Measurements from ENCODE around the gene TANK. TPM values are rescaled to one million over a fixed set of nuclear protein-coding genes. Genes with fewer than 3 reads are reported as not detected.

The TANK gene
- total RNA-seq, 1 experiment from 2014 or later, result 24.5 TPM

DNA sequence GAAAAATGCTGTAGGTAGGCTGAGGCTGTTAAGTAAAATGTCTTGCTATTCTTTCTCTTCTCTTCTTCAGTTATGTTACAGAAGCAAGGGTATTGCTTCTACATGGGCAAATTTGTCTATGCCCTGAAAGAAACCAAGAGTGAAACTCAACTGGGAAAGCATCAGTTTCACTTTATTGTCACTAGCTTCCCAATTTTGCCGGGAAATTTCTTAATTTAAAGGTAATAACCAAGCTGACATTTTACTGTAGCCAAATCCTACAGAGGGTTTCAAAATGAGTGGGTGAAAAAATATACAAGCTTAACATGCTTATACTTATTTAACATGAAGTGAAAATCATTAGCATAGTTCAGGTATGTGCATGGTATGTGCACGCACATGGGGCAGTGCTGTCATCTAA, 3.2 kb downstream of the TANK start:
- TF ChIP-seq FOXK1 (CRISPR knock-in tag; IDR thresholded peaks at IDR 0.05), result no peak
- TF ChIP-seq, protein P1, sequence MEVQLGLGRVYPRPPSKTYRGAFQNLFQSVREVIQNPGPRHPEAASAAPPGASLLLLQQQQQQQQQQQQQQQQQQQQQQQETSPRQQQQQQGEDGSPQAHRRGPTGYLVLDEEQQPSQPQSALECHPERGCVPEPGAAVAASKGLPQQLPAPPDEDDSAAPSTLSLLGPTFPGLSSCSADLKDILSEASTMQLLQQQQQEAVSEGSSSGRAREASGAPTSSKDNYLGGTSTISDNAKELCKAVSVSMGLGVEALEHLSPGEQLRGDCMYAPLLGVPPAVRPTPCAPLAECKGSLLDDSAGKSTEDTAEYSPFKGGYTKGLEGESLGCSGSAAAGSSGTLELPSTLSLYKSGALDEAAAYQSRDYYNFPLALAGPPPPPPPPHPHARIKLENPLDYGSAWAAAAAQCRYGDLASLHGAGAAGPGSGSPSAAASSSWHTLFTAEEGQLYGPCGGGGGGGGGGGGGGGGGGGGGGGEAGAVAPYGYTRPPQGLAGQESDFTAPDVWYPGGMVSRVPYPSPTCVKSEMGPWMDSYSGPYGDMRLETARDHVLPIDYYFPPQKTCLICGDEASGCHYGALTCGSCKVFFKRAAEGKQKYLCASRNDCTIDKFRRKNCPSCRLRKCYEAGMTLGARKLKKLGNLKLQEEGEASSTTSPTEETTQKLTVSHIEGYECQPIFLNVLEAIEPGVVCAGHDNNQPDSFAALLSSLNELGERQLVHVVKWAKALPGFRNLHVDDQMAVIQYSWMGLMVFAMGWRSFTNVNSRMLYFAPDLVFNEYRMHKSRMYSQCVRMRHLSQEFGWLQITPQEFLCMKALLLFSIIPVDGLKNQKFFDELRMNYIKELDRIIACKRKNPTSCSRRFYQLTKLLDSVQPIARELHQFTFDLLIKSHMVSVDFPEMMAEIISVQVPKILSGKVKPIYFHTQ (CRISPR knock-in tag; IDR thresholded peaks at IDR 0.05), result no peak
- no peak for TF ChIP-seq FOXJ3 (CRISPR knock-in tag; IDR thresholded peaks at IDR 0.05; ENCODE audit: borderline replicate concordance)
- no peak for TF ChIP-seq JAZF1 (CRISPR knock-in tag; IDR thresholded peaks at IDR 0.05)
- TF ChIP-seq, protein P2, sequence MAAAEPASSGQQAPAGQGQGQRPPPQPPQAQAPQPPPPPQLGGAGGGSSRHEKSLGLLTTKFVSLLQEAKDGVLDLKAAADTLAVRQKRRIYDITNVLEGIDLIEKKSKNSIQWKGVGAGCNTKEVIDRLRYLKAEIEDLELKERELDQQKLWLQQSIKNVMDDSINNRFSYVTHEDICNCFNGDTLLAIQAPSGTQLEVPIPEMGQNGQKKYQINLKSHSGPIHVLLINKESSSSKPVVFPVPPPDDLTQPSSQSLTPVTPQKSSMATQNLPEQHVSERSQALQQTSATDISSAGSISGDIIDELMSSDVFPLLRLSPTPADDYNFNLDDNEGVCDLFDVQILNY (CRISPR knock-in tag; IDR thresholded peaks at IDR 0.05), result no peak
- TF ChIP-seq, protein P3, sequence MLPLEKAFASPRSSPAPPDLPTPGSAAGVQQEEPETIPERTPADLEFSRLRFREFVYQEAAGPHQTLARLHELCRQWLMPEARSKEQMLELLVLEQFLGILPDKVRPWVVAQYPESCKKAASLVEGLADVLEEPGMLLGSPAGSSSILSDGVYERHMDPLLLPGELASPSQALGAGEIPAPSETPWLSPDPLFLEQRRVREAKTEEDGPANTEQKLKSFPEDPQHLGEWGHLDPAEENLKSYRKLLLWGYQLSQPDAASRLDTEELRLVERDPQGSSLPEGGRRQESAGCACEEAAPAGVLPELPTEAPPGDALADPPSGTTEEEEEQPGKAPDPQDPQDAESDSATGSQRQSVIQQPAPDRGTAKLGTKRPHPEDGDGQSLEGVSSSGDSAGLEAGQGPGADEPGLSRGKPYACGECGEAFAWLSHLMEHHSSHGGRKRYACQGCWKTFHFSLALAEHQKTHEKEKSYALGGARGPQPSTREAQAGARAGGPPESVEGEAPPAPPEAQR (CRISPR knock-in tag; IDR thresholded peaks at IDR 0.05), result no peak
- TF ChIP-seq GRHL2 (CRISPR knock-in tag; IDR thresholded peaks at IDR 0.05; ENCODE audit: insufficient replicate concordance, severe bottlenecking), result no peak
- no peak for TF ChIP-seq CREM (CRISPR knock-in tag; IDR thresholded peaks at IDR 0.05)
- TF ChIP-seq GABPB1 (CRISPR knock-in tag; IDR thresholded peaks at IDR 0.05), result no peak
- TF ChIP-seq RELA (CRISPR knock-in tag; IDR thresholded peaks at IDR 0.05; ENCODE audit: borderline replicate concordance), result no peak
- TF ChIP-seq TP53 (CRISPR knock-in tag; IDR thresholded peaks at IDR 0.05), result no peak
- TF ChIP-seq, protein P4, sequence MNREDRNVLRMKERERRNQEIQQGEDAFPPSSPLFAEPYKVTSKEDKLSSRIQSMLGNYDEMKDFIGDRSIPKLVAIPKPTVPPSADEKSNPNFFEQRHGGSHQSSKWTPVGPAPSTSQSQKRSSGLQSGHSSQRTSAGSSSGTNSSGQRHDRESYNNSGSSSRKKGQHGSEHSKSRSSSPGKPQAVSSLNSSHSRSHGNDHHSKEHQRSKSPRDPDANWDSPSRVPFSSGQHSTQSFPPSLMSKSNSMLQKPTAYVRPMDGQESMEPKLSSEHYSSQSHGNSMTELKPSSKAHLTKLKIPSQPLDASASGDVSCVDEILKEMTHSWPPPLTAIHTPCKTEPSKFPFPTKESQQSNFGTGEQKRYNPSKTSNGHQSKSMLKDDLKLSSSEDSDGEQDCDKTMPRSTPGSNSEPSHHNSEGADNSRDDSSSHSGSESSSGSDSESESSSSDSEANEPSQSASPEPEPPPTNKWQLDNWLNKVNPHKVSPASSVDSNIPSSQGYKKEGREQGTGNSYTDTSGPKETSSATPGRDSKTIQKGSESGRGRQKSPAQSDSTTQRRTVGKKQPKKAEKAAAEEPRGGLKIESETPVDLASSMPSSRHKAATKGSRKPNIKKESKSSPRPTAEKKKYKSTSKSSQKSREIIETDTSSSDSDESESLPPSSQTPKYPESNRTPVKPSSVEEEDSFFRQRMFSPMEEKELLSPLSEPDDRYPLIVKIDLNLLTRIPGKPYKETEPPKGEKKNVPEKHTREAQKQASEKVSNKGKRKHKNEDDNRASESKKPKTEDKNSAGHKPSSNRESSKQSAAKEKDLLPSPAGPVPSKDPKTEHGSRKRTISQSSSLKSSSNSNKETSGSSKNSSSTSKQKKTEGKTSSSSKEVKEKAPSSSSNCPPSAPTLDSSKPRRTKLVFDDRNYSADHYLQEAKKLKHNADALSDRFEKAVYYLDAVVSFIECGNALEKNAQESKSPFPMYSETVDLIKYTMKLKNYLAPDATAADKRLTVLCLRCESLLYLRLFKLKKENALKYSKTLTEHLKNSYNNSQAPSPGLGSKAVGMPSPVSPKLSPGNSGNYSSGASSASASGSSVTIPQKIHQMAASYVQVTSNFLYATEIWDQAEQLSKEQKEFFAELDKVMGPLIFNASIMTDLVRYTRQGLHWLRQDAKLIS (CRISPR knock-in tag; IDR thresholded peaks at IDR 0.05; ENCODE audit: borderline replicate concordance), result no peak
- CTCF ChIA-PET, result no interaction called here
- H3K4me3 Mint-ChIP-seq, result no peak overlapping the region

DNA sequence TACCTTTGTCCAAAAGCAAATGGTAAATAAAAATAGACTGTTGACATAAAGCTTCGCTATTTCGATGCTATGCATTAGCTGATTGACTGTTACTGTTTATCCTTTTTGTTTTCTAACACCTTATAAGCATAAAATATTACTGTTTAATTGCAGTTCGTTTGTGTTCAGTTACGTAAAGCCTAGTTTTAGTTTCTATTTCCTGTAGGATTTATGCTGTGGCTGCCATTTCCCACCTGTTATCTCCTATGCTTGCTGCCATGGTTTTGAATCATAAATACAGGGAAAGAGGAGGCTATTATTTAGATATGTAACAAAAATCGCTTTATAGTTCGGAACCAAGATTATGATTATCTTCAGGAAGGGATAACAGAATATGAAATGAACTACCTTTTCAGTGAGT, 3.9 kb downstream of the TANK start:
- ChIA-PET CTCF (no interaction called here), POLR2A (no interaction called here)
- H3K27ac Mint-ChIP-seq, result no peak overlapping the region
- peaks cover 21% of the 10 kb centered on the region for H3K4me1 Mint-ChIP-seq
- no peak overlapping the region for H3K4me3 Mint-ChIP-seq
- DNase-seq (ENCODE audit: low spot score) (no peak), ATAC-seq (no peak)
- H3K36me3 Mint-ChIP-seq, result peaks cover 18% of the 10 kb centered on the region
- no peaks in the 10 kb centered on the region for H3K27me3 Mint-ChIP-seq (ENCODE audit: low read depth)
- TF ChIP-seq KAT7 (CRISPR knock-in tag; IDR thresholded peaks at IDR 0.05; ENCODE audit: borderline replicate concordance) (no peak), NR3C1 (CRISPR knock-in tag; conservative IDR thresholded peaks at IDR 0.05; ENCODE audit: low read depth) (no peak), ZNF263 (CRISPR knock-in tag; IDR thresholded peaks at IDR 0.05; ENCODE audit: low read depth) (no peak), HMGA2 (CRISPR knock-in tag; IDR thresholded peaks at IDR 0.05) (no peak)
- TF ChIP-seq, protein P5, sequence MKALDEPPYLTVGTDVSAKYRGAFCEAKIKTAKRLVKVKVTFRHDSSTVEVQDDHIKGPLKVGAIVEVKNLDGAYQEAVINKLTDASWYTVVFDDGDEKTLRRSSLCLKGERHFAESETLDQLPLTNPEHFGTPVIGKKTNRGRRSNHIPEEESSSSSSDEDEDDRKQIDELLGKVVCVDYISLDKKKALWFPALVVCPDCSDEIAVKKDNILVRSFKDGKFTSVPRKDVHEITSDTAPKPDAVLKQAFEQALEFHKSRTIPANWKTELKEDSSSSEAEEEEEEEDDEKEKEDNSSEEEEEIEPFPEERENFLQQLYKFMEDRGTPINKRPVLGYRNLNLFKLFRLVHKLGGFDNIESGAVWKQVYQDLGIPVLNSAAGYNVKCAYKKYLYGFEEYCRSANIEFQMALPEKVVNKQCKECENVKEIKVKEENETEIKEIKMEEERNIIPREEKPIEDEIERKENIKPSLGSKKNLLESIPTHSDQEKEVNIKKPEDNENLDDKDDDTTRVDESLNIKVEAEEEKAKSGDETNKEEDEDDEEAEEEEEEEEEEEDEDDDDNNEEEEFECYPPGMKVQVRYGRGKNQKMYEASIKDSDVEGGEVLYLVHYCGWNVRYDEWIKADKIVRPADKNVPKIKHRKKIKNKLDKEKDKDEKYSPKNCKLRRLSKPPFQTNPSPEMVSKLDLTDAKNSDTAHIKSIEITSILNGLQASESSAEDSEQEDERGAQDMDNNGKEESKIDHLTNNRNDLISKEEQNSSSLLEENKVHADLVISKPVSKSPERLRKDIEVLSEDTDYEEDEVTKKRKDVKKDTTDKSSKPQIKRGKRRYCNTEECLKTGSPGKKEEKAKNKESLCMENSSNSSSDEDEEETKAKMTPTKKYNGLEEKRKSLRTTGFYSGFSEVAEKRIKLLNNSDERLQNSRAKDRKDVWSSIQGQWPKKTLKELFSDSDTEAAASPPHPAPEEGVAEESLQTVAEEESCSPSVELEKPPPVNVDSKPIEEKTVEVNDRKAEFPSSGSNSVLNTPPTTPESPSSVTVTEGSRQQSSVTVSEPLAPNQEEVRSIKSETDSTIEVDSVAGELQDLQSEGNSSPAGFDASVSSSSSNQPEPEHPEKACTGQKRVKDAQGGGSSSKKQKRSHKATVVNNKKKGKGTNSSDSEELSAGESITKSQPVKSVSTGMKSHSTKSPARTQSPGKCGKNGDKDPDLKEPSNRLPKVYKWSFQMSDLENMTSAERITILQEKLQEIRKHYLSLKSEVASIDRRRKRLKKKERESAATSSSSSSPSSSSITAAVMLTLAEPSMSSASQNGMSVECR (CRISPR knock-in tag; IDR thresholded peaks at IDR 0.05; ENCODE audit: borderline replicate concordance), result no peak
- no peaks in the 10 kb centered on the region for H3K9me3 Mint-ChIP-seq

More for the DNA sequence above, 3.2 kb downstream of the TANK start:
- H3K4me1 Mint-ChIP-seq, result peaks cover 18% of the 10 kb centered on the region
- no peak overlapping the region for H3K27ac Mint-ChIP-seq
- ATAC-seq (no peak), DNase-seq (ENCODE audit: low spot score) (no peak)
- H3K36me3 Mint-ChIP-seq, result peaks cover 18% of the 10 kb centered on the region
- peaks cover 7% of the 10 kb centered on the region for H3K9me3 Mint-ChIP-seq
- POLR2A ChIA-PET, result no interaction called here
- no peaks in the 10 kb centered on the region for H3K27me3 Mint-ChIP-seq (ENCODE audit: low read depth)

Data from WTC11 (cell line).